NCI-H526 treated with DMSO at 0.1 percent for 48 hours (cell line): ENCODE measurements around the gene ETV2.
"Not testable (repeated sequence)": the region's sequence is repeated elsewhere in the genome, so short reads cannot be mapped to it uniquely, and the experiment has no call there.

ENCODE experiments used
- DNase-seq: peaks from one replicate; lab custom pipeline; 2025; lab: John Stamatoyannopoulos, UW

ETV2 gene, protein sequence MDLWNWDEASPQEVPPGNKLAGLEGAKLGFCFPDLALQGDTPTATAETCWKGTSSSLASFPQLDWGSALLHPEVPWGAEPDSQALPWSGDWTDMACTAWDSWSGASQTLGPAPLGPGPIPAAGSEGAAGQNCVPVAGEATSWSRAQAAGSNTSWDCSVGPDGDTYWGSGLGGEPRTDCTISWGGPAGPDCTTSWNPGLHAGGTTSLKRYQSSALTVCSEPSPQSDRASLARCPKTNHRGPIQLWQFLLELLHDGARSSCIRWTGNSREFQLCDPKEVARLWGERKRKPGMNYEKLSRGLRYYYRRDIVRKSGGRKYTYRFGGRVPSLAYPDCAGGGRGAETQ

DNA sequence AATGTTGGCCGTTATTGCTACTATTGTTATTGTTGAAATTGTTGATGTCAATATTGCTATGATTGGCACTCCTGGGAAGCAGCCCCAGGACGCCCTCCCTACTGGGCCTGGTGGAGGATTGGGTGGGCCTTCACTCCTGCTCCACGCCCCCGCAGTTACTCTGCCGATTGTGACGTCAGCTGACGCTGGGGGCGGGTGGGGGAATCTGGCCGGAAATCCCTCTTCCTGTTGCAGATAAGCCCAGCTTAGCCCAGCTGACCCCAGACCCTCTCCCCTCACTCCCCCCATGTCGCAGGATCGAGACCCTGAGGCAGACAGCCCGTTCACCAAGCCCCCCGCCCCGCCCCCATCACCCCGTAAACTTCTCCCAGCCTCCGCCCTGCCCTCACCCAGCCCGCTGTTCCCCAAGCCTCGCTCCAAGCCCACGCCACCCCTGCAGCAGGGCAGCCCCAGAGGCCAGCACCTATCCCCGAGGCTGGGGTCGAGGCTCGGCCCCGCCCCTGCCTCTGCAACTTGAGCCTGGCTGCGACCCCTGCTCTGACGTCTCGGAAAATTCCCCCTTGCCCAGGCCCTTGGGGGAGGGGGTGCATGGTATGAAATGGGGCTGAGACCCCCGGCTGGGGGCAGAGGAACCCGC, at the start of gene ETV2:
ETV2 (plus strand) TSS at position 231 of the 637 bp plus-strand sequence. CDS start 716 bp downstream, outside the sequence.
- no peak for DNase-seq

DNA sequence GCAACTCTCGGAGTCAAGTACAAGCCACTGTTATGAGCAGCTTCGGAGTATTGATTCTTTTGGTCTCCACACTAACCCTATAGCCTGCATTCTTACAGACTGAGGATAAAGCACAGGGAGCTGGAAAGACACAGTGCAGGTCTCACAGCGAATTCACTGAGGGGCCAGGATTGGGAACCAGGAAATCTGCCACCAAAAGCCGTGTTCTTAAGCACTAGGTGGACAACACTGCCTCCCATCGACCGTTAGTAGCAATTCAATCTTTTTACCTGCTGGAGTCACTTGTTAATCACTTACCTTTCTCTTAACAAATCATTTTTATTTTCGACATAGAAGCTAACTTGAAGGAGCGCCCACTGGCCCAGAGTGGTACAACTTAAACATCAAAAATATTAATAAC, 49.3 kb upstream of the ETV2 start:
- peak; percentile 56 for DNase-seq

DNA sequence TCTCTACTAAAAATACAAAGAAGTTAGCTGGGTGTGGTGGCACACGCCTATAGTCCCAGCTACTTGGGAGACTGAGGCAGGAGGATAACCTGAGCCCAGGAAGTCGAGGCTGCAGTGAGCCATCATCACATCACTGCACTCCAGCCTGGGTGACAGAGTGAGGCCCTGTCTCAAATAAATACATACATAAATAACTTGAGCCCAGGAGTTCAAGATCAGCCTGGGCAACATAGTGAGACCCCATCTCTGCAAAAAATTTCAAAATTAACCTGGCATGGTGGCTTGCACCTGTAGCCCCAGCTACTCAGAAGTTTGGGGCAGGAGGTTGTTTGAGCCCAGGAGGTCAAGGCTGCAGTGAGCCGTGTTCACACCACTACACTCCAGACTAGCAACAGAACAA, 46.5 kb upstream of the ETV2 start:
- not testable (repeated sequence) for DNase-seq

DNA sequence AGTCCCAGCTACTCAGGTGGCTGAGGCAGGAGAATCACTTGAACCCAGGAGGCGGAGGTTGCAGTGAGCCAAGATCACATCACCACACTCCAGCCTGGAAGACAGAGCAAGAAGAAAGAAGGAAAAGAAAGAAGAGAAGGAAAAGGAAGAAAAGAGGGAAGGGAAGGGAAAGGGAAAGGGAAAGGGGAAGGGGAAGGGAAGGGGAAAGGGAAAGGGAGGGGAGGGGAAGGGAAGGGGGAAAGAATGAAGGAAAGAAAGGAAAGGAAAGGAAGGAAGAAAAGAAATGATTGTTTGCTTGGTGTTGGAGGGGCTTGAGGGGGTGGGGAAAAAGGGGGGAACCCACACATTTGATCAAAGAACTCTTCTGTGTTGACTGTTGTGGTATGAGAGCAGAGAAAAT, 45.6 kb upstream of the ETV2 start:
- no peak for DNase-seq

DNA sequence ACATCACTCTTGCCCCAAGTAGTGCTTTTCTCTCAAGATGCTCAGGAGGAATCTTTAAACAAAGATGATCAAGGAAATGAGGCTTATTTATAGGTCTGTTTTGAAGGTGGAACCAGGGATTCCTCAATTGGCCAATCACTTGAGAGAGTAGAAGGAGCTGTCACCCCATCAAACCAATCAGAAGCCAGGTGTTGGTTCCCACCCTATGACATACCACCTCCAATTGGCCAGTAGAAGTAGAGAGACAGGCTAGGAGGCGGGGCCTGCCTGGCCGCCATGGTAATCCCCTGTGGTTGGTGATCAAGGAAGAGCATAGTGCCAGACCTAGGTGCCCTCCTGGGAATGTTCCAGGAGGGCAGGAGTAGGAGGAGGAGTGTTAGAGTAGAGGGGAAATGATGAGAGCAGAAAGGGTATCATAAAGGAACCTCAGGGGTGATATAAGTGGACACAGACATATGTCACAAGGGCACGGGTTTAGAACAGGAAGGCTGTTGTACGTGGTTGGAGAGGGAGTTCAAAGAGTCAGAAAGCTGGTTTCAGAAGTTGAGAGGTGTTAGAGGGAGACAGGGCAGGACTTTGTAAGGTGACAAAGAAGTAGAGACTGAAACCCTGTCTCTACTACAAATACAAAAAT, 45.1 kb upstream of the ETV2 start:
- no peak for DNase-seq

DNA sequence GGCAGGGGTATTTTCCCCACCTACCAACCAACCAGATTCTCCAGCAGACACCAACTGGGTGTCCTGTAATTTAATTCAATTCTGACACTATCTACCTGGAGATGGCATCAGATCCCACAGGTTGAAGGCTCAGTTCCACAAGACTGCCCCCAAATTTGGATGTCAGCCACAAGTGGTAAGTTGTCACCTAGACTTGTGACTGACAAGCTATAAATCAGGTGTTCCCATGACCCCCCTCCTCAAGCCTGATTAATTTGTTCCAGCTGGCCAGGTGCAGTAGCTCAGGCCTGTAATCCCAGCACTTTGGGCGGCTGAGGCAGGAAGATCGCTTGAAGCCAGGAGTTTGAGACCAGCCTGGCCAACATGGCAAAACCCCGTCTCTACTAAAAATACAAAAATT, 39.6 kb upstream of the ETV2 start:
- DNase-seq, result no peak

DNA sequence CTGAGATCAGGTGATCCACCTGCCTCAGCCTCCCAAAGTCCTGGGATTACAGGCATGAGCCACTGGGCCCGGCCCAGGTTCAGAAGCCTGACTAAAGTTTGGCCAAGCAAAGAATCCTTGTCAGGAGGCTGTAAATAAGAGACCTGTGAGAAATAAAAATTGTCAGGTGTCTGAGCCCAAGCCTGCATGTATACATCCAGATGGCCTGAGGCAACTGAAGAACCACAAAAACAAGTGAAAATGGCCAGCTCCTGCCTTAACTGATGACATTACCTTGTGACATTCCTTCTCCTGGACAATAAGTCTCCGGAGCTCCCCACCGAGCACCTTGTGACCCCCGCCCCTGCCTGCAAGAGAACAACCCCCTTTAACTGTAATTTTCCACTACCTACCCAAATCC, 37.1 kb upstream of the ETV2 start:
- not testable (repeated sequence) for DNase-seq

DNA sequence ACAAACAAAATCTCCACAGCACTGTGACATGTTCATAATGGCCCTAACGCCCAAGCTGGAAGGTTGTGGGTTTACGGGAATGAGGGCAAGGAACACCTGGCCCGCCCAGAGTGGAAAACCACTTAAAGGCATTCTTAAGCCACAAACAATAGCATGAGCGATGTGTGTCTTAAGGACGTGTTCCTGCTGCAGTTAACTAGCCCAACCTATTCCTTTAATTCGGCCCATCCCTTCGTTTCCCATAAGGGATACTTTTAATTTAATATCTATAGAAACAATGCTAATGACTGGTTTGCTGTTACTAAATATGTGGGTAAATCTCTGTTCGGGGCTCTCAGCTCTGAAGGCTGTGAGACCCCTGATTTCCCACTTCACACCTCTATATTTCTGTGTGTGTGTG, 34.4 kb upstream of the ETV2 start:
- DNase-seq, result not testable (repeated sequence)

DNA sequence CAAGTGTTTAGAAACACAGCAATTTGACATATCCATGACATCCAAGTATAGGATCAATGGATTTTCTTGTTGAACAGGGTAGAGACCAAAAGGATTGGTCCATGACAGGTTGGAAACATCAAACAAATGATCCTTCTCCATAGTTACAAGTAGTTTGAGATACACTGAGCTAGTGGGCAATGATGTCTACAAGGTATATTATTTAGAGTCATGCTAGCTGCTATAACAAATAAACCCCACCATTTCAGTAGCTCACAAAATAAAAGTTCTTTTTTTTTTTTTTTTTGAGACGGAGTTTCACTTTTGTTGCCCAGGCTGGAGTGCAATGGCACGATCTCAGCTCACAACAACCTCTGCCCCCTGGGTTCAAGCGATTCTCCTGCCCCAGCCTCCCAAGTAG, 33.9 kb upstream of the ETV2 start:
- DNase-seq, result no peak

DNA sequence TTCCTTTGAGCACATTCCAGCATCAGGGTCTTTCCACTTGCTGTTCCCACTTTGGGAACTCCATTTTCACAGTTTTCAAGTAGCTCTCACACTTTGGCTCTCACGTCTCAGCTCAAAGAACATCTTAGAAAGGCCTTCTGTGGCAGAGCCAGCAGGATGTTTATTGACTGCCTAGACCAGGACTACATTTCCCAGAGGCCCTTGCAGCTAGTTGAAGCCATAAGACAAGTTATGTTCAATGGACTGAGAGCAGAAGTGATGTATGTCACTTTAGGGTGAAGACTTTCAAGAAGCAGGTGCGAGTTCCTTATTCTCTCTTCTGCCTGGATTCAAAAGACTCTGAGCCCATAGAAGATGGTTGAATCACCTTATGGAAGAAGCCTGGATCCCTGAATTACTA, 33.3 kb upstream of the ETV2 start:
- no peak for DNase-seq

DNA sequence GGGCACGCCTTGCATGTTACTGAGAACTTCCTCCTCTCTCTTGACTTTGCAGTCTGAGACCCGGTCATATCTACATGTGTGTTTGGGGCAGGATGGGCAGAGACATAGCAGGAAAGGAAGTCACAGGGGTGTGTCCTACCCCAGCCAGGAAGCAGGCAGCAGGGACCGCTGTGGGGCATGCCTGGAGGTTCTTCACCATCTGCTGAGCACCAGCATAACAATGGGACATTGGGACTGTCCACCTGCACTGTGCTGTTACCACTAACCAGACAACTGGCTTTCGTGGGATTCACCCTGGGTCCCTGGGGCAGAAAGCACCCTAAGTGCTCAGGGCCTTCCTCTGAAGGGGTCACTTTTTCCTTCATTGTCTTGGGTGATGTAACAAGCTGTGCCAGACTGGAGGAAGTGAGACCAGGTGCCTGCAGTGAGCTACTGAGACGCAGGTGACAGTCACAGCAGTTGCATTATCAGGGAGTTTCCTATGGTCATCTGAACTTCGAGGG, 31.6 kb upstream of the ETV2 start:
- DNase-seq, result no peak

DNA sequence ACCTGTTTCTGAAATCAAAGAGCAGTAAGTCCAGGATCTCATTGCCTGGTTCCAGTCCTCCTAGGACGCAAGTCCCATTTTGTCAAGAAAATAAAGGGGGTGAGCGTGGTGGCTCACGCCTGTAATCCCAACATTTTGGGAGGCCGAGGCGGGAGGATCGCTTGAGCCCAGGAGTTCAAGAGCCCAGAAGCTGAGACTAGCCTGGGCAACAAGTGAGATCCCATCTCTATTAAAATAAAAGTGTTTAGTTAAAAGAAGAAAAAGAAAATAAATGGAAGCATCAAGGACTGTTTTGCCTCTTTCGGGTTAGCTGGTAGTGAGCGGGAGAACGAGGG, 29.4 kb upstream of the ETV2 start:
- DNase-seq, result no peak

DNA sequence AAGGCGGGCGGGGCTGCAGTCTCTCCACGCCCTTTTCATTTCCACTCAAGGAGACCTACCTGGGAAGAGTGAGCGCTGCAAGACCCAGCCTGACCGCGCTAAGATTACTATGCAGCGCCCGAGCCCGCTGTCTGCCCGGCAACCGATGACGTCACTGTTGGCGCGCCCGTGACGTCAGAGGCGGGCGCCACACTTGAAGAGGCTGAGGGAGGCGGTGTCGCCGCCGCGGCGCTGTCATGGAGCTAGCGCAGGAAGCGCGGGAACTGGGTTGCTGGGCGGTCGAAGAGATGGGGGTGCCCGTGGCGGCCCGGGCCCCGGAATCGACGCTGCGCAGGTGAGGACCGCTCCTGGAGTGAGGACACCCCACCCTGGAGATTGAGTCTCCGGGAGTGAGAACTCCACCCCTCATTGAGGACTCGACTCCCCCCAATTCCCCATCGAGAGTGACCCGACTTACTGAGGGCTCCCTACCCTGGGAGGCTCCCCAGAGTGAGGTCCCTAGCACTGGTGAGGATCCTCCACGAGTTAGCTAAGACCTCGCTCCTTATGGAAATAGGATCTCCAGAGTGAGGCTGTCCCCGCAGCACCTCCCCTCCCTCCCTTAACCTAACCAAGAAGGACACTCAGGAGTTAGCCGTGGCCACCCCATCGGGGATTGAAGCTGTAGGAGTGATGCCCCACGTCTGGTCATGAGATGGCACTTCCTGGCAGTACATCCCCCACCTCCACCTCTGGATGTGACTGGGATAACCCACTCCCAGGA, 28.8 kb upstream of the ETV2 start, which contains the start of gene HAUS5:
HAUS5 (plus strand) TSS at position 177 of the 763 bp plus-strand sequence; CDS start at position 237, 60 bp downstream.
- DNase-seq, result peak; percentile 94

DNA sequence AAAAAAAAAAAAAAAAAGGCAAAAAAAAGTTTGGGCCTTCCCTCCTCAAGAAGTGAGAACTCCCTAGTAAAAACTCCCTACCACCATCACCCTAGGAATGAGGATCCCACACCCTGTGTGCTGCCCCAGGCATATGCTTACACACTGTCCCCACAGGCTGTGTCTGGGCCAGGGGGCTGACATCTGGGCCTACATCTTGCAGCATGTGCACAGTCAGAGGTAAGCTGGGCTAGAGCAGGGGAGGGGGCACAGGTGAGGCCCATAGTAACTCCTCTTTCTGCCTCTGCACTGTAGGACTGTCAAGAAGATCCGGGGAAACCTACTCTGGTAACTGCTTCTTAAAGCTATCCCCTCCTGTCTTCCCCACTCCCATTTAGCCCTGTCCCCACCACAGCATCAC, 28.0 kb upstream of the ETV2 start:
- DNase-seq, result no peak

DNA sequence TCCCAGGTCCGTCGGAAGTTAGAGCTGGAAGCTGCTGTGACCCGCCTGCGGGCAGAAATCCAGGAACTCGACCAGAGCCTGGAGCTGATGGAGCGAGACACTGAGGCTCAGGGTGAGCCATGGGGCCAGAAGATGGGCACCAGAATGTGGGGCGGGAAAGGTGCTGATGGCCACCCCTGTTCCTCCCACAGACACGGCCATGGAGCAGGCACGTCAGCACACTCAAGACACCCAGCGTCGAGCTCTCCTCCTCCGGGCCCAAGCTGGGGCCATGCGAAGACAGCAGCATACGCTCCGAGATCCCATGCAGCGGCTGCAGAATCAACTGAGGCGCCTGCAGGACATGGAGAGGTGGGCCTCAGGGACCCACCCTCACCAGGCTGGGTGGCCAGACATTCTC, 26.5 kb upstream of the ETV2 start:
- DNase-seq, result no peak

DNA sequence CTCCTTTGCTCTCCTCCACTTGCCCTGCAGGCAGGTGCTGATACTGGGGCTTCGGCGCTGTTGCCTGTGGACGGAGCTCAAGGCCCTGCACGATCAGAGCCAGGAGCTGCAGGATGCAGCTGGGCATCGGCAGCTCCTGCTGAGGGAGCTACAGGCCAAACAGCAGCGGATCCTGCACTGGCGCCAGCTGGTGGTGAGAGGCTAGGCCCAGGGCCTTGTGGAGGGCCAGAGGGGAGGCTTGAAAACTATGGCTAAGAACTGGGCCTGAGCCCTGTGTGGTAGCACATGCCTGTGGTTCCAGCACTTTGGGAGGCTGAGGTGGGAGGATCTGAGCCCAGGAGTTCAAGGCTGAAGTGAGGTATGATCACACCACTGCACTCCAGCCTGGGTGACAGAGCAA, 22.7 kb upstream of the ETV2 start:
- DNase-seq, result no peak

DNA sequence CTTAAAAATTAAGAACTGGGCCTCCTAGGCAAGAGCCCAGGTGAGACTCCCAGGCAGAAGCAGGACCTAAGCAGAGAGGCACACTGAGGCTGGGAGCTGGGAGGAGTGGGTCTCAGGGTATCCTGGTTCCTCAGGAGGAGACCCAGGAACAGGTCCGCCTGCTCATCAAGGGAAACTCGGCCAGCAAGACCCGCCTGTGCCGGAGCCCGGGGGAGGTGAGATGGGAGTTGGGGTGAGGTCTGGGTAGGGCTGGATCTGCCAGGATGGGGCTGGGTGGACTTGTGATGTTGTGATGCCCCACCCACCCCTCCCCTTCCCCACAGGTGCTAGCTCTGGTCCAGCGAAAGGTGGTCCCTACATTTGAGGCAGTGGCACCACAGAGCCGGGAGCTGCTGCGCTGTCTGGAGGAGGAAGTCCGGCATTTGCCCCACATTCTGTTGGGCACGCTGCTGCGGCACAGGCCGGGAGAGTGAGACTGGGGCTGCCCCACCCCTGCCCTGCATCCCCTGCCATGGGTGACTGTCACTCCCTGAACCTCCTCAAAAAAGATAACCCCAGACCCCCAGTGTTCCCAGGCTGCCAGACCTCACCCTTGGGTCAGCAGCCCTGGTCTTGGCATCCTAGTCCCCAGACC, 22.1 kb upstream of the ETV2 start:
- DNase-seq, result no peak

DNA sequence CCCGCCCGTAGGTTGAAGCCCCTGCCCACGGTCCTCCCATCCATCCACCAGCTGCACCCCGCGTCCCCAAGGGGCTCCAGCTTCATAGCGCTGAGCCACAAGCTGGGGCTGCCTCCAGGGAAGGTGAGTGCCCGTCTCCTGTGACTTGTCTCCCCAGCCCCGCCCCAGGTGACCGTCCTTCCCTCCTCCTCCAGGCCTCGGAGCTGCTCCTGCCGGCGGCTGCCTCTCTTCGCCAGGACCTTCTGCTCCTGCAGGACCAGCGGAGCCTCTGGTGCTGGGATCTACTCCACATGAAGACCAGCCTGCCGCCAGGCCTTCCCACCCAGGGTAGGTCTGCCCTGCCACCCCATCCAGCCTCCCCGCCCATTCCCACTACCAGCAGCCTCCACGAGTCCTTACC, 21.5 kb upstream of the ETV2 start:
- no peak for DNase-seq

DNA sequence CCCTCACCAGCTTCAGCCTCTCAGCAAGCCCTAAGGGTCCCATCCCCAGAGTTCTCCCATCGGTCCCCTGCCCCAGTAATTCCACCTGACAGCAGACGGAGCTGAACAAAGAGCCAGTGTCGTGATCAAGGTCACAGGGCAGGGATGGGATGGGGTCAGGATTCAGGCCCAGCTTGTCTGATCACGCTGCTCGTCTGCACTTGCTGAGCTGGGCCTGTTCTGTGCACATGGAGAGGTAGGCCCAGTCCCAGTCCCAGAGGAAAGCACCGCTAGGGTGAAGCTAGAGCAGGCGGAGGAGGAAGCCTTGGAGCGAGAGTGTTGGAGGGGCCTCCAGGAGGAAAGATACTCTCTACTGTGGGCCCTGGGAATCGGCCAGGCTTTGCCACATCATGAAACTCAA, 19.8 kb upstream of the ETV2 start:
- no peak for DNase-seq

DNA sequence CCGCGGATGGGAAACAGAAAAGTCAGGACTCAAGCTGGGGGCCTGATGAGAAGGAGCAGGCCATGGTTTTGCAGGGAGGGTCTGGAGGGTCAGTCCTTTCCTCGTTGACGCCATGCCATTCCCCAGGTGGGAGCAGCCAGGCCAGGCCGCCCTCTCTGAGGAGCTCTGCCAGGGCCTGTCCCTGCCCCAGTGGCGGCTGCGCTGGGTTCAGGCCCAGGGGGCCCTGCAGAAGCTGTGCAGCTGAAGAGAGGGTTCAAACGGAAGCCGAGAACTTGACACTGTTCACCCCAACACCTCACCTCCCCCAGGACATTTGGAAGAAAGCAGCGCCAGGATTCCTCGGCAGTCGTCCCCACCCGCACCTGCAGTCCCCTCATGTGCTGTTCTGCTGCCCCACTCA, 18.8 kb upstream of the ETV2 start:
- DNase-seq, result no peak

DNA sequence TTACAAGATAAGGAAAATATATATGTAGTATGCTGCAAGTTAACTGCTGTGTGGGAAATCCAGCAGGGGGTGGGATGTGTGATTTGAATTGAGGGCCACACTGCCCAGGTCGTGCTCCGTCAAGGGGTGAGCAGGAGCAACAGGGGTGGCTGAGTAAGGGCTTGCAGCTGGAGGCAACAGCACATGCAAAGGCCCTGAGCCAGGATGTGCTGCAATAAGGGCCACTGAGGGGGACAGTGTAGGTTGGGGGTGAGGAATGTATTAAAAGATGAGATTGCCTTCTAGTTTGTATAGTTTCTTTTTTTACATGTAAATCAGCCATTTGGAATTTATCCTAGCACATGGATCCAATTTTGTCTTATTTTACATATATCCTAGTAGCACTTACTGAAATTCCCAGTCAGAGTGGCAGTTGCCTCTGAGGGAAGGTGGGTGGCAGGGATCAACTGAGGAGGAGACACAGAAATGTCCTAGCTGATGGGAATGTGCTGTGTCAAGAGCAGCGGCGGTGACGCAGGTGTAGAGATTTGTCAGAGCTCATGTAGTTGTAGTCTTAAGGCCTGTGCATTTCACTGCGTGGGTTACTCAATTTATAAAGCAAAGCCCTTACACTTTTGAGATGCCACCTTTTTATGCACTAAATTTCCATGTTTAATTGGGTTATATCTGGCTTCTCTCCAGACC, 18.1 kb upstream of the ETV2 start:
- DNase-seq, result no peak

DNA sequence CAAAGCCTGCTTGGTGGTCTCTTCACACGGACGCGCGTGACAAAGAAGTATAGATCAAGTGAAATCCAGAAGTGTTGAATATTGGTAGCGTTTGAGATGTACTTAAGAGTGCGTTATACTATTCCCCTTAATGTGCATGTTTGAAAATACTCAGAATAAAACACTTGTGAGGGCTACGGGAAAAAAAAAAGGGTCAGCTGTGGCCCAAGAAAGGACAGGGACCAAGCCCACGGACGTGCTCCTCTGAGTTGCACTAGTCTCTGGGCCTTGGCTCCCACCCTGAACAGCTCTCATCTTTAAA, 13.3 kb upstream of the ETV2 start:
- DNase-seq, result no peak
